ENCODE measurements around the gene LEPROT.

Gene LEPROT

DNA sequence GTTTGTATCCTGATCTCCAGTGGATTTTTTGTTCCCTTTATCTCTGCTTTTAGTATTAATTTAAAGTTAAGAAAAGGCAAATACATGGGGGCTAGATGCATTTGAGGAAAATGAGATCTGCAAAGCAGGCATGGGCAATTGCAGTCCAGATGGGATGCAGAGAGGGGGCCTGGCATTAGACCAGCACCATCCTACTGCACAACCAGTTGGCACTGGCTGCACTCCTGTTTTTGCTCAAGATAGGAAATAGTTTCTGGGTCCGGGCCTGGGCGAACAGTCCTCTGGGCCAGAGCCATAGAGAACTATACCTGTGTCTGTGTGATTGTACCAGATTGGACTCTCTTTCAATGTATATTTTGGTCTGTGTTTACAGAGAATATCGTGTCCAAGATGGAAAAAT is 34.0 kb upstream of the LEPROT start:
- Histone ChIP-seq H3K4me1 (ENCODE audit: control insufficient read depth, insufficient read depth, low read length) (no peaks in the 10 kb centered on the region), H3K27ac (ENCODE audit: extremely low read depth, low read depth, low read length) (no peak overlapping the region), H3K36me3 (ENCODE audit: control insufficient read depth in 2 of 2, insufficient read depth in 1 of 2, low read length in 2 of 2) (peaks cover 0 to 62% of the 10 kb centered on the region in 2 experiments; a peak in 1 of 3 replicates), H3K9me3 (ENCODE audit: control insufficient read depth, insufficient read depth, low read depth, low read length) (no peaks in the 10 kb centered on the region), H3K4me3 (ENCODE audit: low read depth, low read length) (no peak overlapping the region)
- CTCF ChIA-PET, result no interaction called here
- TF ChIP-seq ZNF830 (tag by site-specific recombination; IDR thresholded peaks at IDR 0.05; ENCODE audit: low read depth) (no peak), ZNF341 (tag by site-specific recombination; IDR thresholded peaks at IDR 0.05; ENCODE audit: low read depth) (no peak), ZNF132 (tag by site-specific recombination; IDR thresholded peaks at IDR 0.05; ENCODE audit: borderline replicate concordance) (no peak), ZNF621 (tag by site-specific recombination; IDR thresholded peaks at IDR 0.05) (no peak), ZNF600 (tag by site-specific recombination; IDR thresholded peaks at IDR 0.05) (no peak), ZNF366 (tag by site-specific recombination; conservative IDR thresholded peaks at IDR 0.05) (no peak), KLF17 (tag by site-specific recombination; IDR thresholded peaks at IDR 0.05) (no peak), ZEB2 (tag by site-specific recombination; IDR thresholded peaks at IDR 0.05) (no peak), ZNF404 (tag by site-specific recombination; IDR thresholded peaks at IDR 0.05) (no peak)
- TF ChIP-seq, protein P1, sequence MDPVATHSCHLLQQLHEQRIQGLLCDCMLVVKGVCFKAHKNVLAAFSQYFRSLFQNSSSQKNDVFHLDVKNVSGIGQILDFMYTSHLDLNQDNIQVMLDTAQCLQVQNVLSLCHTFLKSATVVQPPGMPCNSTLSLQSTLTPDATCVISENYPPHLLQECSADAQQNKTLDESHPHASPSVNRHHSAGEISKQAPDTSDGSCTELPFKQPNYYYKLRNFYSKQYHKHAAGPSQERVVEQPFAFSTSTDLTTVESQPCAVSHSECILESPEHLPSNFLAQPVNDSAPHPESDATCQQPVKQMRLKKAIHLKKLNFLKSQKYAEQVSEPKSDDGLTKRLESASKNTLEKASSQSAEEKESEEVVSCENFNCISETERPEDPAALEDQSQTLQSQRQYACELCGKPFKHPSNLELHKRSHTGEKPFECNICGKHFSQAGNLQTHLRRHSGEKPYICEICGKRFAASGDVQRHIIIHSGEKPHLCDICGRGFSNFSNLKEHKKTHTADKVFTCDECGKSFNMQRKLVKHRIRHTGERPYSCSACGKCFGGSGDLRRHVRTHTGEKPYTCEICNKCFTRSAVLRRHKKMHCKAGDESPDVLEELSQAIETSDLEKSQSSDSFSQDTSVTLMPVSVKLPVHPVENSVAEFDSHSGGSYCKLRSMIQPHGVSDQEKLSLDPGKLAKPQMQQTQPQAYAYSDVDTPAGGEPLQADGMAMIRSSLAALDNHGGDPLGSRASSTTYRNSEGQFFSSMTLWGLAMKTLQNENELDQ (tag by site-specific recombination; IDR thresholded peaks at IDR 0.05; ENCODE audit: low read depth), result no peak
- POLR2A ChIA-PET, result no interaction called here

- no peaks in the 10 kb centered on the region for H3K9me3 ChIP-seq (ENCODE audit: control insufficient read depth, insufficient read depth, low read depth, low read length)
- no peak overlapping the region for H3K4me3 ChIP-seq (ENCODE audit: low read depth, low read length)
- H3K4me1 ChIP-seq (ENCODE audit: control insufficient read depth, insufficient read depth, low read length), result no peaks in the 10 kb centered on the region
- ChIA-PET POLR2A (no interaction called here), CTCF (no interaction called here)
- H3K36me3 ChIP-seq (ENCODE audit: control insufficient read depth in 2 of 2, insufficient read depth in 1 of 2, low read length in 2 of 2), result peaks cover 0 to 72% of the 10 kb centered on the region in 2 experiments; a peak in 1 of 3 replicates
- no peak for TF ChIP-seq ZNF214 (tag by site-specific recombination; IDR thresholded peaks at IDR 0.05; ENCODE audit: borderline replicate concordance)
- TF ChIP-seq ZNF777 (tag by site-specific recombination; IDR thresholded peaks at IDR 0.05; ENCODE audit: borderline replicate concordance), result no peak
- no peak for TF ChIP-seq ZNF148 (tag by site-specific recombination; IDR thresholded peaks at IDR 0.05; ENCODE audit: borderline replicate concordance)
- TF ChIP-seq ZNF426 (tag by site-specific recombination; IDR thresholded peaks at IDR 0.05), result no peak
- TF ChIP-seq SP7 (tag by site-specific recombination; IDR thresholded peaks at IDR 0.05), result no peak
- no peak for TF ChIP-seq GFI1B (tag by site-specific recombination; IDR thresholded peaks at IDR 0.05)
- TF ChIP-seq ZNF664 (tag by site-specific recombination; IDR thresholded peaks at IDR 0.05), result no peak
- no peak for TF ChIP-seq ZNF837 (tag by site-specific recombination; IDR thresholded peaks at IDR 0.05)
- TF ChIP-seq ZNF623 (tag by site-specific recombination; IDR thresholded peaks at IDR 0.05), result no peak
- no peak for TF ChIP-seq EGR2 (tag by site-specific recombination; IDR thresholded peaks at IDR 0.05; ENCODE audit: low read depth)
- TF ChIP-seq ZNF785 (tag by site-specific recombination; IDR thresholded peaks at IDR 0.05), result no peak
- H3K27ac ChIP-seq (ENCODE audit: extremely low read depth, low read depth, low read length), result no peak overlapping the region
These were observed 32.6 kb upstream of the LEPROT start for GRCh38 chr1:65387821-65388220.

Measured in HEK293 (cell line).